GM12891 (cell line): ENCODE data around the gene RTL5.

Experiments used
- PAX5 ChIP-seq: IDR thresholded peaks from 2 replicates; pipeline ENCODE4 v1.6.1; 2011; ENCODE audit warnings: low read length, moderate library complexity, mild to moderate bottlenecking; ENCODE audit not compliant: insufficient read depth, severe bottlenecking
- POLR2A ChIP-seq: IDR thresholded peaks from 2 replicates; pipeline ENCODE4 v1.6.1; 2011; ENCODE audit warnings: low read depth, low read length, control low read depth
- POLR2AphosphoS5 ChIP-seq: IDR thresholded peaks from 2 replicates; pipeline ENCODE4 v1.6.1; 2011; ENCODE audit warnings: low read depth, low read length, control low read depth
- POU2F2 ChIP-seq: IDR thresholded peaks from 2 replicates; pipeline ENCODE4 v1.6.1; 2011; ENCODE audit warnings: low read depth, mild to moderate bottlenecking, control low read depth, low read length, moderate library complexity
- SPI1 ChIP-seq: IDR thresholded peaks from 2 replicates; pipeline ENCODE4 v1.6.1; 2011; ENCODE audit warnings: low read depth, low read length, control low read depth
- TAF1 ChIP-seq: IDR thresholded peaks from 2 replicates; pipeline ENCODE4 v1.6.1; 2011; ENCODE audit warnings: low read depth, low read length, control low read depth

DNA sequence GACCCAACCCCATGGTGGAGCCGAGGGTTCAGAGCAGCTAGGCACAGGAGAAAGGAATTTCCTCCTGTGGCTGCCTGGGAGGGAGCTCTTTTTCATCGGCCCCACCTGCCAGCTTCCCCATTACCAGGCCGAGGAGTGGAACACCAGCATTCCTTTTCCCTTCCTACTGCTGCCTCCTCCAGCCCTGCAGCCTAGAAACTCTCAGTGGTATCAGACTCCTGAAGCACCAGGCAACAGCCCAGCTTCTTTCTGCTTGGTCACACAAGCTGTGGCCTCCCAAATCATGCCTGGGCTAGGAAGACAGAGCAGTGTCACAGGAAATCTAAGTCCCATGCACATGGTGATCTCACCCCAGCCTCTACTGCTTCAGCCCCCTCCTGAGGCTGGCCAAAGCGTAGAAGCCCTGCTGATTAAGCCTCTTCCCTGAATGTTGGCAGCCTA lies 30.1 kb downstream of the RTL5 start:
- no peak for TF ChIP-seq POLR2A
- TF ChIP-seq POLR2AphosphoS5, result no peak
- no peak for TF ChIP-seq TAF1
- TF ChIP-seq SPI1, result no peak
- TF ChIP-seq PAX5, result no peak
- no peak for TF ChIP-seq POU2F2
